ENCODE results near the gene POMGNT1.

The POMGNT1 gene

GRCh38 chr1:46181343-46182260 lies 16.6 kb downstream of the POMGNT1 start:
- no peak for DNase-seq

GRCh38 chr1:46180082-46180616 lies 18.1 kb downstream of the POMGNT1 start:
- DNase-seq, result no peak

GRCh38 chr1:46179138-46180081 lies 18.8 kb downstream of the POMGNT1 start:
- peak; percentile 76 for DNase-seq

- DNase-seq, result no peak
Observed at GRCh38 chr1:46176211-46176865, 21.9 kb downstream of the POMGNT1 start, which contains the start of gene P3R3URF. Gene P3R3URF (minus strand): TSS chr1:46176488. CDS start chr1:46176471, 17 bp downstream.

- no peak for DNase-seq
Observed at GRCh38 chr1:46175243-46175642, 23.0 kb downstream of the POMGNT1 start.

GRCh38 chr1:46174448-46175231 lies 23.6 kb downstream of the POMGNT1 start, which contains the start of gene TSPAN1:
Gene TSPAN1 (plus strand): TSS chr1:46175087. CDS start chr1:46181108, 6,021 bp downstream.
- no peak for DNase-seq

GRCh38 chr1:46173361-46173856 lies 24.8 kb downstream of the POMGNT1 start:
- DNase-seq, result no peak

GRCh38 chr1:46172321-46172720 lies 25.9 kb downstream of the POMGNT1 start:
- DNase-seq, result no peak

- DNase-seq, result no peak
Observed at GRCh38 chr1:46171871-46172270, 26.4 kb downstream of the POMGNT1 start.

GRCh38 chr1:46171351-46171750 lies 26.9 kb downstream of the POMGNT1 start:
- DNase-seq, result no peak

- no peak for DNase-seq
Observed at GRCh38 chr1:46169811-46170454, 28.3 kb downstream of the POMGNT1 start.

GRCh38 chr1:46168477-46168876 lies 29.8 kb downstream of the POMGNT1 start:
- DNase-seq, result no peak

GRCh38 chr1:46166521-46167462 lies 31.4 kb downstream of the POMGNT1 start:
- DNase-seq, result peak; percentile 78

GRCh38 chr1:46160212-46160611 lies 38.0 kb downstream of the POMGNT1 start:
- no peak for DNase-seq

- no peak for DNase-seq
Observed at GRCh38 chr1:46159516-46159915, 38.7 kb downstream of the POMGNT1 start.

GRCh38 chr1:46158312-46159281 lies 39.6 kb downstream of the POMGNT1 start:
- DNase-seq, result no peak

- no peak for DNase-seq
Observed at GRCh38 chr1:46157916-46158311, 40.3 kb downstream of the POMGNT1 start.

- no peak for DNase-seq
Observed at GRCh38 chr1:46153732-46154131, 44.5 kb downstream of the POMGNT1 start.

Data from CD4-positive, alpha-beta T cell treated with Interleukin-17A for 4 hours (primary cell).